HCT116 (cell line): ENCODE data around the gene DNM2.

ENCODE experiments used
- EZH2 ChIP-seq: fragments of 200-600 bp; sonication (generic); IDR thresholded peaks from 2 replicates; pipeline ENCODE4 v1.6.1; 2017; ENCODE audit warnings: antibody characterized with exemption, mixed run types
- POLR2AphosphoS5 ChIP-seq: IDR thresholded peaks from 2 replicates; pipeline ENCODE4 v1.6.1; 2011; ENCODE audit warnings: mild to moderate bottlenecking, low read depth, low read length, moderate library complexity

GRCh38 chr19:10835754-10836478 is 118.0 kb downstream of the DNM2 start, which contains the start of gene TMED1:
- TF ChIP-seq EZH2: no peak
- TF ChIP-seq POLR2AphosphoS5: peak; percentile 13
